H9 (cell line): Measurements from ENCODE around the gene UPF1. TPM values are rescaled to one million over a fixed set of nuclear protein-coding genes. Genes with fewer than 3 reads are reported as not detected.

Experiments used
- DNase-seq: peaks from one replicate; pipeline ENCODE4 v3.0.0-alpha.2; 2017
- H2AFZ ChIP-seq: one replicate; pipeline ENCODE4 v1.6.1; 2013; ENCODE audit warnings: mild to moderate bottlenecking, low read length, control low read depth, moderate library complexity
- H2AK5ac ChIP-seq: 2 replicates; pipeline ENCODE4 v1.6.1; 2013; ENCODE audit warnings: low read length, control low read depth, mixed read lengths; ENCODE audit not compliant: insufficient read length
- H2BK120ac ChIP-seq: one replicate; pipeline ENCODE4 v1.6.1; 2013; ENCODE audit warnings: low read depth, mild to moderate bottlenecking, low read length, control low read depth, inconsistent platforms; ENCODE audit not compliant: poor library complexity, severe bottlenecking
- H2BK12ac ChIP-seq: 2 replicates; pipeline ENCODE4 v1.6.1; 2013; ENCODE audit warnings: low read length, control low read depth, mixed read lengths, low read depth; ENCODE audit not compliant: insufficient read length
- H2BK15ac ChIP-seq: 2 replicates; pipeline ENCODE4 v1.6.1; 2013; ENCODE audit warnings: low read depth, low read length, control low read depth
- H2BK20ac ChIP-seq: one replicate; pipeline ENCODE4 v1.6.1; 2013; ENCODE audit warnings: low read depth, mild to moderate bottlenecking, low read length, control low read depth, inconsistent platforms; ENCODE audit not compliant: poor library complexity, severe bottlenecking
- H2BK5ac ChIP-seq: 2 replicates; pipeline ENCODE4 v1.6.1; 2013; ENCODE audit warnings: low read length, control low read depth, mixed read lengths; ENCODE audit not compliant: insufficient read length
- H3K14ac ChIP-seq: 2 replicates; pipeline ENCODE4 v1.6.1; 2013; ENCODE audit warnings: low read length, control low read depth; ENCODE audit not compliant: insufficient read depth
- H3K18ac ChIP-seq: 2 replicates; pipeline ENCODE4 v1.6.1; 2013; ENCODE audit warnings: low read depth, mild to moderate bottlenecking, mixed read lengths, low read length, control low read depth; ENCODE audit not compliant: insufficient read length
- H3K23ac ChIP-seq: 2 replicates; pipeline ENCODE4 v1.6.1; 2013; ENCODE audit warnings: low read length, control low read depth, mixed read lengths, low read depth; ENCODE audit not compliant: insufficient read length
- H3K23me2 ChIP-seq: 2 replicates; pipeline ENCODE4 v1.6.1; 2013; ENCODE audit warnings: low read depth, mild to moderate bottlenecking, mixed read lengths, low read length, control low read depth; ENCODE audit not compliant: insufficient read length, poor library complexity, severe bottlenecking
- H3K27ac ChIP-seq: 2 replicates; pipeline ENCODE4 v1.5.1; 2013; ENCODE audit warnings: low read length, control low read depth, mixed read lengths, low read depth; ENCODE audit not compliant: insufficient read length
- H3K27me3 ChIP-seq: 2 replicates; pipeline ENCODE4 v1.6.1; 2013; ENCODE audit warnings: low read length, control low read depth, inconsistent platforms; ENCODE audit not compliant: insufficient read depth
- H3K4ac ChIP-seq: 2 replicates; pipeline ENCODE4 v1.6.1; 2013; ENCODE audit warnings: low read depth, mild to moderate bottlenecking, control low read depth, inconsistent platforms, low read length, moderate library complexity
- H3K4me1 ChIP-seq: 2 replicates; pipeline ENCODE4 v1.6.1; 2013; ENCODE audit warnings: low read length, control low read depth, inconsistent platforms; ENCODE audit not compliant: insufficient read depth
- H3K4me2 ChIP-seq: 2 replicates; pipeline ENCODE4 v1.6.1; 2013; ENCODE audit warnings: low read length, control low read depth, mixed read lengths; ENCODE audit not compliant: insufficient read length, insufficient read depth
- H3K56ac ChIP-seq: 2 replicates; pipeline ENCODE4 v1.6.1; 2013; ENCODE audit warnings: low read depth, mild to moderate bottlenecking, mixed read lengths, low read length, control low read depth; ENCODE audit not compliant: insufficient read length
- H3K79me1 ChIP-seq: 2 replicates; pipeline ENCODE4 v1.6.1; 2013; ENCODE audit warnings: low read depth, mild to moderate bottlenecking, moderate library complexity, low read length, control low read depth, inconsistent platforms; ENCODE audit not compliant: insufficient read depth, poor library complexity, severe bottlenecking
- H3K79me2 ChIP-seq: 2 replicates; pipeline ENCODE4 v1.6.1; 2013; ENCODE audit warnings: low read length, control low read depth, inconsistent platforms; ENCODE audit not compliant: insufficient read depth
- H3K9ac ChIP-seq: 2 replicates; pipeline ENCODE4 v1.6.1; 2013; ENCODE audit warnings: low read length, control low read depth, mixed read lengths; ENCODE audit not compliant: insufficient read length; ENCODE audit errors: extremely low read depth
- H3K9me3 ChIP-seq: one replicate; pipeline ENCODE4 v1.6.1; 2013; ENCODE audit warnings: low read depth, low read length, inconsistent platforms; ENCODE audit not compliant: control insufficient read depth
- H3T11ph ChIP-seq: one replicate; pipeline ENCODE4 v1.6.1; 2013; ENCODE audit warnings: mild to moderate bottlenecking, low read length, control low read depth, inconsistent platforms
- H4K20me1 ChIP-seq: one replicate; pipeline ENCODE4 v1.6.1; 2013; ENCODE audit not compliant: control insufficient read depth, insufficient read length, insufficient read depth
- H4K5ac ChIP-seq: 2 replicates; pipeline ENCODE4 v1.6.1; 2013; ENCODE audit warnings: low read depth, mild to moderate bottlenecking, mixed read lengths, low read length, control low read depth; ENCODE audit not compliant: insufficient read length
- H4K8ac ChIP-seq: replicated peaks from 2 replicates; pipeline ENCODE4 v1.6.1; 2013; ENCODE audit warnings: low read length, control low read depth, mixed read lengths, low read depth; ENCODE audit not compliant: insufficient read length
- H4K91ac ChIP-seq: 2 replicates; pipeline ENCODE4 v1.6.1; 2013; ENCODE audit warnings: low read depth, mild to moderate bottlenecking, moderate library complexity, mixed read lengths, low read length, control low read depth; ENCODE audit not compliant: insufficient read length
- H3K27ac Mint-ChIP-seq, 3 experiments: 2 replicates in 2 of 3; 3 replicates in 1 of 3; pipeline ENCODE4 v1.8.0; 2020 to 2021; ENCODE audit warnings: mixed read lengths in 3 of 3, mild to moderate bottlenecking in 1 of 3, moderate library complexity in 1 of 3
- H3K27me3 Mint-ChIP-seq: 2 replicates; pipeline ENCODE4 v1.8.0; 2021; ENCODE audit warnings: low read depth, mild to moderate bottlenecking, moderate library complexity, mixed read lengths
- H3K36me3 Mint-ChIP-seq, 3 experiments: 2 replicates in 2 of 3; 3 replicates in 1 of 3; pipeline ENCODE4 v1.8.0; 2020 to 2021; ENCODE audit warnings: low read depth in 3 of 3, mixed read lengths in 3 of 3; ENCODE audit not compliant: insufficient read depth in 1 of 3
- H3K4me1 Mint-ChIP-seq, 2 experiments: 2 replicates each; pipeline ENCODE4 v1.8.0; 2020; ENCODE audit warnings: mixed read lengths in 2 of 2
- H3K4me3 Mint-ChIP-seq, 2 experiments: 2 replicates in 1 of 2; 3 replicates in 1 of 2; pipeline ENCODE4 v1.8.0; 2020 to 2021; ENCODE audit warnings: mild to moderate bottlenecking in 2 of 2, mixed read lengths in 2 of 2, moderate library complexity in 1 of 2
- H3K9me3 Mint-ChIP-seq, 2 experiments: 2 replicates in 1 of 2; 3 replicates in 1 of 2; pipeline ENCODE4 v1.8.0; 2020; ENCODE audit warnings: mild to moderate bottlenecking in 2 of 2, mixed read lengths in 2 of 2, moderate library complexity in 1 of 2
- CTCF ChIP-seq: fragments of 200-600 bp; sonication (generic); conservative IDR thresholded peaks from 3 replicates; pipeline ENCODE4 v1.8.0; 2021; ENCODE audit warnings: antibody characterized with exemption, mild to moderate bottlenecking
- WGBS: extraction: QIAGEN DNeasy Blood & Tissue Kit; methylation state at CpG from one replicate; pipeline ENCODE4 v1.1.7; 2013; ENCODE audit warnings: missing lambda C conversion rate, low lambda C conversion rate, mixed read lengths; ENCODE audit not compliant: insufficient read length; ENCODE audit errors: extremely low coverage; 5-methylcytosine and 5-hydroxymethylcytosine counted together
- total RNA-seq: library from RNA; stranded (reverse); gene quantifications from 2 replicates; pipeline ENCODE4 v1.2.1, GENCODE V29; 2021

UPF1 gene
- total RNA-seq, 1 experiment from 2014 or later, result 85.4 TPM

- H3K23ac ChIP-seq, result no peak overlapping the region
- H3K14ac ChIP-seq, result no peak overlapping the region
- WGBS, result no CpG with 5 or more reads among the region's 3 CpGs
- DNase-seq, result no peak
- no peak overlapping the region for H2BK120ac ChIP-seq
- Mint-ChIP-seq H3K4me3 (no peak overlapping the region; a peak in 1 of 5 replicates), H3K27ac (no peak overlapping the region), H3K36me3 (no peaks in the 10 kb centered on the region; a peak in 1 of 7 replicates), H3K9me3 (peaks cover 0 to 6% of the 10 kb centered on the region in 2 experiments; a peak in 3 of 5 replicates), H3K27me3 (peaks cover 78% of the 10 kb centered on the region), H3K4me1 (peaks cover 9 to 23% of the 10 kb centered on the region in 2 experiments)
- H2BK5ac ChIP-seq, result no peak overlapping the region
- H3K4me1 ChIP-seq, result no peaks in the 10 kb centered on the region
- H4K20me1 ChIP-seq, result no peaks in the 10 kb centered on the region
- no peak overlapping the region for H4K91ac ChIP-seq
- H3K4ac ChIP-seq, result no peak overlapping the region
- H2AK5ac ChIP-seq, result no peak overlapping the region
- no peak overlapping the region for H2BK15ac ChIP-seq
- H3T11ph ChIP-seq, result no peak overlapping the region
- H3K79me2 ChIP-seq, result no peaks in the 10 kb centered on the region
- H3K23me2 ChIP-seq, result peaks cover 13% of the 10 kb centered on the region
- H2AFZ ChIP-seq, result no peak overlapping the region
- H3K27me3 ChIP-seq, result peaks cover 71% of the 10 kb centered on the region
- H3K4me2 ChIP-seq, result no peak overlapping the region
- TF ChIP-seq CTCF, result no peak
- no peak overlapping the region for H4K8ac ChIP-seq
- no peaks in the 10 kb centered on the region for H3K9me3 ChIP-seq
- H4K5ac ChIP-seq, result no peak overlapping the region
- H3K27ac ChIP-seq, result no peak overlapping the region
- no peak overlapping the region for H2BK20ac ChIP-seq
- no peak overlapping the region for H3K18ac ChIP-seq
- H3K56ac ChIP-seq, result no peak overlapping the region
- H2BK12ac ChIP-seq, result no peak overlapping the region
- H3K9ac ChIP-seq, result no peak overlapping the region
- no peaks in the 10 kb centered on the region for H3K79me1 ChIP-seq
Observed at GRCh38 chr19:18792661-18793060, 39.1 kb upstream of the UPF1 start.
